Adipose tissue (tissue), 3 donors: ENCODE data around the gene INTS13. TPM values are rescaled to one million over a fixed set of nuclear protein-coding genes. Genes with fewer than 3 reads are reported as not detected.

Experiments used
- polyA plus RNA-seq, 3 donors: library from polyadenylated mRNA; stranded (reverse); fragments of 200-250 nt; gene quantifications; one replicate each; pipeline ENCODE4 v1.2.3, GENCODE V29; 2013
- donor health status: healthy with polysubstance abuse.
- donor health status: Bipolar disorder and iron deficiency.
- donor health status: healthy.

The INTS13 gene
- polyA plus RNA-seq, 3 donors, result 9.7 to 26.0 (median 9.8) TPM

Other genes with a start within 250 kb of the INTS13 start
- gene ITPR2, start 104.8 kb downstream of the INTS13 start, polyA plus RNA-seq, result 10 to 100 TPM in 1 of 3 donors, 1 to 10 TPM in 2; 2.8 to 15.5 (median 4.7) TPM
- gene FGFR1OP2, start 489 bp upstream of the INTS13 start, polyA plus RNA-seq, result 10 to 100 TPM in 2 of 3 donors, 1 to 10 TPM in 1; 9.4 to 60.4 (median 27.5) TPM
- 10 to 100 TPM; 24.9 to 43.8 (median 42.0) TPM for gene TM7SF3, start 76.4 kb upstream of the INTS13 start, polyA plus RNA-seq
- 10 to 100 TPM in 2 of 3 donors, 1 to 10 TPM in 1; 9.9 to 31.3 (median 15.3) TPM for gene MED21, start 84.6 kb upstream of the INTS13 start, polyA plus RNA-seq
- gene C12orf71, start 144.6 kb upstream of the INTS13 start, polyA plus RNA-seq, result not detected